Gastroesophageal sphincter (tissue), 3 donors: ENCODE measurements around the gene THBS2.

Experiments
- CTCF ChIP-seq, 4 experiments: fragments of 200-600 bp in 2 of 4; fragments of 450-650 bp in 2 of 4; sonication (generic) in 1 of 4; IDR thresholded peaks; one replicate each; pipeline ENCODE4 v1.5.1; 2017 to 2019; ENCODE audit warnings: antibody characterized with exemption in 4 of 4, mild to moderate bottlenecking in 2 of 4, moderate library complexity in 2 of 4
- POLR2A ChIP-seq, 2 donors: fragments of 450-650 bp; IDR thresholded peaks; one replicate each; pipeline ENCODE4 v1.6.1; 2017; ENCODE audit warnings: antibody characterized with exemption in 2 of 2, mild to moderate bottlenecking in 2 of 2, moderate library complexity in 1 of 2

- TF ChIP-seq CTCF (IDR thresholded peaks at IDR 0.05) = no peak
- TF ChIP-seq POLR2A (IDR thresholded peaks at IDR 0.05) = no peak
These were observed 85.4 kb downstream of the THBS2 start for GRCh38 chr6:169168302-169168630.
